Esophagus muscularis mucosa (tissue), 4 donors: Measurements from ENCODE around the gene GPBP1.

Experiments
- CTCF ChIP-seq, 3 experiments: fragments of 200-600 bp in 2 of 3; fragments of 450-650 bp in 1 of 3; sonication (generic) in 2 of 3; IDR thresholded peaks; one replicate each; pipeline ENCODE4 v1.5.1; 2017 to 2019; ENCODE audit warnings: antibody characterized with exemption in 3 of 3, mild to moderate bottlenecking in 2 of 3, moderate library complexity in 1 of 3
- EP300 ChIP-seq: sonication (generic); formaldehyde crosslinking; IDR thresholded peaks from one replicate; pipeline ENCODE4 v1.6.1; 2017; ENCODE audit warnings: antibody characterized with exemption
- POLR2A ChIP-seq: fragments of 450-650 bp; IDR thresholded peaks from one replicate; pipeline ENCODE4 v1.6.1; 2017; ENCODE audit warnings: antibody characterized with exemption, moderate library complexity, mild to moderate bottlenecking, low read depth
- POLR2AphosphoS5 ChIP-seq, 2 donors: sonication (generic); formaldehyde crosslinking; IDR thresholded peaks; one replicate each; pipeline ENCODE4 v1.6.1; 2017; ENCODE audit warnings: antibody characterized with exemption in 2 of 2

- TF ChIP-seq CTCF (IDR thresholded peaks at IDR 0.05) (no peak), EP300 (no peak), POLR2AphosphoS5 (IDR thresholded peaks at IDR 0.05) (no peak), POLR2A (no peak)
Observed at GRCh38 chr5:57244331-57244730, 70.5 kb downstream of the GPBP1 start.
